Progenitor cell of endocrine pancreas (in vitro differentiated cells): ENCODE results near the gene PHRF1. TPM values are rescaled to one million over a fixed set of nuclear protein-coding genes. Genes with fewer than 3 reads are reported as not detected.

Source experiments
- DNase-seq: peaks from one replicate; pipeline ENCODE4 v3.0.0; 2021; ENCODE audit warnings: low spot score; ENCODE audit not compliant: unreplicated experiment
- H3K27ac Mint-ChIP-seq: 2 replicates; pipeline ENCODE4 v1.8.0; 2021; ENCODE audit warnings: mild to moderate bottlenecking, moderate library complexity, mixed read lengths
- H3K27me3 Mint-ChIP-seq: 2 replicates; pipeline ENCODE4 v1.8.0; 2021; ENCODE audit warnings: mixed read lengths
- H3K36me3 Mint-ChIP-seq: 2 replicates; pipeline ENCODE4 v1.8.0; 2022; ENCODE audit warnings: mixed read lengths; ENCODE audit not compliant: insufficient read depth
- H3K4me1 Mint-ChIP-seq: 2 replicates; pipeline ENCODE4 v1.8.0; 2021; ENCODE audit warnings: low read depth, mixed read lengths
- H3K4me3 Mint-ChIP-seq: 2 replicates; pipeline ENCODE4 v1.8.0; 2021; ENCODE audit warnings: low read depth, mild to moderate bottlenecking, moderate library complexity, mixed read lengths
- H3K9me3 Mint-ChIP-seq: 2 replicates; pipeline ENCODE4 v1.8.0; 2021; ENCODE audit warnings: low read depth, mixed read lengths
- CTCF ChIP-seq: fragments of 200-600 bp; sonication (generic); IDR thresholded peaks from one replicate; pipeline ENCODE4 v1.5.0; 2021; ENCODE audit warnings: antibody characterized with exemption, mild to moderate bottlenecking; ENCODE audit not compliant: unreplicated experiment
- total RNA-seq: library from RNA; stranded (reverse); gene quantifications from 2 replicates; pipeline ENCODE4 v1.2.1, GENCODE V29; 2021

Gene PHRF1
- total RNA-seq, 1 donor from 2014 or later, result 44.4 TPM

GRCh38 chr11:619628-620050, 43.4 kb downstream of the PHRF1 start:
- no peaks in the 10 kb centered on the region for H3K27me3 Mint-ChIP-seq
- no peak overlapping the region for H3K4me3 Mint-ChIP-seq
- peaks cover 2% of the 10 kb centered on the region for H3K4me1 Mint-ChIP-seq
- no peak for TF ChIP-seq CTCF
- H3K27ac Mint-ChIP-seq, result no peak overlapping the region
- H3K9me3 Mint-ChIP-seq, result no peaks in the 10 kb centered on the region
- H3K36me3 Mint-ChIP-seq, result no peaks in the 10 kb centered on the region
- no peak for DNase-seq

- Mint-ChIP-seq H3K27me3 (no peaks in the 10 kb centered on the region), H3K27ac (no peak overlapping the region), H3K36me3 (no peaks in the 10 kb centered on the region), H3K9me3 (no peaks in the 10 kb centered on the region), H3K4me1 (peaks cover 2% of the 10 kb centered on the region), H3K4me3 (no peak overlapping the region)
- TF ChIP-seq CTCF, result no peak
- DNase-seq, result no peak
Measured at GRCh38 chr11:620201-620600, 43.9 kb downstream of the PHRF1 start.

GRCh38 chr11:620935-621814, 44.9 kb downstream of the PHRF1 start:
- Mint-ChIP-seq H3K4me3 (no peak overlapping the region), H3K27me3 (no peaks in the 10 kb centered on the region), H3K27ac (no peak overlapping the region), H3K9me3 (no peaks in the 10 kb centered on the region), H3K36me3 (no peaks in the 10 kb centered on the region), H3K4me1 (no peaks in the 10 kb centered on the region)
- no peak for DNase-seq
- TF ChIP-seq CTCF, result no peak

- DNase-seq, result no peak
- no peaks in the 10 kb centered on the region for H3K4me1 Mint-ChIP-seq
- H3K4me3 Mint-ChIP-seq, result no peak overlapping the region
- TF ChIP-seq CTCF, result no peak
- H3K27ac Mint-ChIP-seq, result no peak overlapping the region
- no peaks in the 10 kb centered on the region for H3K36me3 Mint-ChIP-seq
- no peaks in the 10 kb centered on the region for H3K27me3 Mint-ChIP-seq
- no peaks in the 10 kb centered on the region for H3K9me3 Mint-ChIP-seq
Measured at GRCh38 chr11:621838-622237, 45.6 kb downstream of the PHRF1 start.

- Mint-ChIP-seq H3K4me3 (no peak overlapping the region), H3K9me3 (no peaks in the 10 kb centered on the region), H3K36me3 (peaks cover 4% of the 10 kb centered on the region), H3K4me1 (no peaks in the 10 kb centered on the region), H3K27me3 (peaks cover 10% of the 10 kb centered on the region), H3K27ac (no peak overlapping the region)
- no peak for TF ChIP-seq CTCF
- no peak for DNase-seq
Measured at GRCh38 chr11:623349-623869, 47.1 kb downstream of the PHRF1 start.
